ENCODE measurements around the gene BAZ1B.
"Not testable (repeated sequence)": the region's sequence is repeated elsewhere in the genome, so short reads cannot be mapped to it uniquely, and the experiment has no call there.

Gene BAZ1B

GRCh38 chr7:73522105-73522872 is at the start of gene BAZ1B:
BAZ1B (minus strand) TSS chr7:73522293; CDS start chr7:73521933, 360 bp downstream.
- DNase-seq (ENCODE audit: low read depth in 2 of 2): peak; percentile 95 to 97

GRCh38 chr7:73570977-73571376 is 48.9 kb upstream of the BAZ1B start:
- no peak for DNase-seq (ENCODE audit: low read depth in 2 of 2)

- no peak for DNase-seq (ENCODE audit: low read depth in 2 of 2)
Measured at GRCh38 chr7:73570521-73570920, 48.4 kb upstream of the BAZ1B start.

GRCh38 chr7:73569042-73569608 is 47.0 kb upstream of the BAZ1B start:
- no peak for DNase-seq (ENCODE audit: low read depth in 2 of 2)

DNA sequence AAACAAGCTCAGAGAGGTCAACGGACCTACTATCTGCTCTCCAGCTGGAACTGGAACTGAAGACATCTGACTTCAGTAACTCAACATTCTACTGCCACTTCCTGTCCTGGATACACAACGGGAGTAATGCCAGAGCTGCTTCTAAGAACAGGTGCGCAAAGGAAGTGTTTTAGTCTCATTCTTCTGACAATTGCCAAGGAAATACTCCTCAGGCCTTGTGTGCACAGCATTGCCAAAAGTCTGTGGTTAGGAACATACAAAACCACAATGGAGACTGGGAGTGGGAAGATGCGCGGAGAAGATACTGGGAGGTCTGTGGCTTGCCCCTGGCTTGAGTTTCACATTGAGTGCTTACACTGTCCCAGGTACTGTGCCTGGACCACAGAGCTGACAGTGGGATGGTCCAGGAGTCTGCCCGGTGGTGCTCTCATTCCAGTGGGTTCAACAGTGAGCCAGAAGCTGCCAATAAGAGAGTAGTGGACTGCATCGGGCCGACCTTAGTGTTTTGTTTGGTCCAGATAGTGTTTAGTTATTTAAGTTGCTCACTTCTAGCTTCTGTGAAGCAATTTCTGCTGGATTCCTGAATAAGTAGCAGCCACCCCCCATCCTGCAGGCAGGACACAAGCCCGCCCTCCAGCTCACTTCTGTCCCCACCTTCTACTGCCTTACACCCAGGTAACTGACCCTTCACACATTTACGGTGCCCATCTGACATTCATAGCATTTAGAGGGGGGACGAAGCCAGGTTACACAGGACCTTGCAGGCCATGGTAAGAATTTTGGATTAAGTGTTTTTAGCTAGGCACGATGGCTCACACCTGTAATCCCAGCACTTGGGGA is 46.0 kb upstream of the BAZ1B start:
- DNase-seq (ENCODE audit: low read depth in 2 of 2): no peak

GRCh38 chr7:73567140-73567539 is 45.0 kb upstream of the BAZ1B start:
- DNase-seq (ENCODE audit: low read depth in 2 of 2): no peak

GRCh38 chr7:73566431-73566830 is 44.3 kb upstream of the BAZ1B start:
- not testable (repeated sequence) for DNase-seq (ENCODE audit: low read depth in 2 of 2)

GRCh38 chr7:73565675-73566340 is 43.7 kb upstream of the BAZ1B start:
- DNase-seq (ENCODE audit: low read depth in 2 of 2): no peak

- DNase-seq (ENCODE audit: low read depth in 2 of 2): no peak
Measured at GRCh38 chr7:73560109-73560835, 38.2 kb upstream of the BAZ1B start.

DNA sequence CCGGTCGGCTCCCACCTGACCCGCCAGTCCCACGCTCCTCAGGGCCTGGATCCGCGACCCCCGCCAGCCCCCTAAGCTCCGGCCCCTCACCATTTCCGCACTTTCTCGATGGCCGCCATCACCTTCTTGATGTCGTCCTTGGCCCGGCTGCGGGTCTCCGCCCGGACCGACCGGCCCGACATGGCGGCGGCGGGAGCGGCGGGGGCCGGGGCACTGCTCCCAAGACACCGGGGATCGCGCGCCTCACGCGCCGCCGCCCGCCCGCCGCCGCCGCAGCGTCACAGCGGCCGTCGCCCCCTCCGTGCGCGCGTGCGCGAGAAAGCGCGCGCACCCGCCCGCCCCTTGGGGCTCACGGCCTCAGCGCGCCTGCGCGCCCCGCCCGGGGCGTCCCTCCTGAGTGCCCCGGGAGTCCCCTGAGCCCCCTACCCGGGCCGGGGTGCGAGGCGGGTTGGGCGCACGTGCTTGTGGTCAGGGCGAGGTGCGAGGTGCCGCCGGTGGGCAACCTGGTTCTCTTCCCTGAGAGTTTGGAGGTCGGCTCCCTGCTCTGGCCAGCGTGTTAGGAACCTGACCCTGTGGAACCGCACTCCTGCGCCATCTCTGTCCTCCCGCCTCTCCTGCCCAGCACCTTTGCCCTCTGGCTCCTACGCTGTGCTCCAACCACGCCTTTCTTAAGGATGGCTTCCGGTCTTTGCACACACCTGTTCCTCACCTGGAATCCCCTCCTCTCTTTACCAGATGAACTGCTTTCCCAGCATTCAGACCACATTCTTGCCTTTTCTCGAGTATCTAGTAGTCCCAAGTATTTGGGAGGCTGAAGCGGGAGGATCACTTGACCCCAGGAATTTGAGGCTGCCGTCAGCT is 35.5 kb upstream of the BAZ1B start, which contains the start of gene BCL7B:
Gene BCL7B, minus strand, starts transcription at position 294 of the 861 bp plus-strand sequence. Its CDS starts 112 bp downstream, at position 182.
- DNase-seq (ENCODE audit: low read depth in 2 of 2): peak; percentile 65 to 73

- peak; percentile 86 to 92 for DNase-seq (ENCODE audit: low read depth in 2 of 2)
Measured at GRCh38 chr7:73557108-73557396, 35.0 kb upstream of the BAZ1B start.

DNA sequence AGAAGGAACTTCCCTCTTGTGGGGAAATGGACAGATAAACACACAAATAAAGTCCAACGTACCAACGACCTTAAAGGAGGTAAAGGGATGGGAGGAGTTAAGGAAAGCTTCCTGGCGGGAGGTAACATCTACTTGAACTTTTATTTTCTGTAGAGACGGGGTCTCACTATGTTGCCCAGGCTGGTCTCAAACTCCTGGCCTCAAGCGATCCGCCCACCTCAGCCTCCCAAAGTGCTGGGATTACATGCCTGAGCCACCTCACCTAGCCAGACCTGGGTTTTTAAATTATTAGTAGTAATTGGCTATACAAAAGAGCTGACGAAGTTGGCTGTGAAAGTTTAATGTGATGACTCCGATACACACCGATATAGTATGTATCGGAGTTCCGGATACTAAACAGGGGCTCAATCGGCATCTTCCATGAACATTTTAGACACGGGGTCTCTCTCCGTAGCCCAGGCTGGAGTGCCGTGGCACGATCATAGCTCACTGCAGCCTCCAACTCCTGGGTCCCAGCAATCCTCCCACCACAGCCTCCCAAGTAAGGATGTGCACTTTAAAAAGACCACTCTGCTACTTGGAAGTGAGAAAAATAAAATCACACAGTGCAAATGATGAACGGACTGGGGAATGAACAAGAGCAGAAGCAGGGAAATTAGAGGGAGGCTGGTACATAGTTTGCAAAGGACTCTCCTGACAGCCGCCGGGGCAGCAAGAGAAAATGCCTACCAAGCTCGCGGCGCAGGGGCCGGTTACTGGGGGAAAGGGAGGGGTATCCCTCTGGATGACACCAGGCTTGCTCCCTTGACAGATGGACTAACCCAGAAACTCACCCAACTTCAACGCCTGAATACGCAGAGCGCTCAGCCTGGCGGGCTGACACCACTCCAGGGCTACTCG is 34.4 kb upstream of the BAZ1B start:
- no peak for DNase-seq (ENCODE audit: low read depth in 2 of 2)

DNA sequence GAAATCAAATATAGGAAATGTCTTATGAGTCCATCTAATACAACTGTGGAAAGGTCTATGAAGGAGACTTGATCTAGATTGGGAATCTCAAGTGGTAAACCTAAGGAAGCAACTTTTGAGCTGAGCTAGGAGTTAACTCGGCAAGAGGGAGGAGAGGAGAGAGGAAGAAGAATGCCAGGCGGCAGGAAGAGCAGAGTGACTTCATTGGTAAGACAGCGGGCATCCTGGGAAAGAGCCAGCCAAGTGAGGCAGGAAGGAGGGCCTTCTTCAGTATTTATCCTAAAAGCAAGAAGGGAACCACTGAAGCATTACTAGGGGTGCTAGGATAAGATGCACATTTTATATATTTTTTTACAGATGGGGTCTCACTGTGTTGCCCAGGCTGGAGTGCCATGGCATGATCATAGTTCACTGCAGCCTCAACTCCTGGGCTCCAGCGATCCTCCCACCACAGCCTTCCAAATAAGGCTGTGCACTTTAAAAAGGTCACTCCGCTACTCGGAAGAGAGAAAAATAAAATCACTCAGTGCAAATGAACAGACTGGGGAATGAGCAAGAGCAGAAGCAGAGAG is 33.4 kb upstream of the BAZ1B start:
- DNase-seq (ENCODE audit: low read depth in 2 of 2): no peak

DNA sequence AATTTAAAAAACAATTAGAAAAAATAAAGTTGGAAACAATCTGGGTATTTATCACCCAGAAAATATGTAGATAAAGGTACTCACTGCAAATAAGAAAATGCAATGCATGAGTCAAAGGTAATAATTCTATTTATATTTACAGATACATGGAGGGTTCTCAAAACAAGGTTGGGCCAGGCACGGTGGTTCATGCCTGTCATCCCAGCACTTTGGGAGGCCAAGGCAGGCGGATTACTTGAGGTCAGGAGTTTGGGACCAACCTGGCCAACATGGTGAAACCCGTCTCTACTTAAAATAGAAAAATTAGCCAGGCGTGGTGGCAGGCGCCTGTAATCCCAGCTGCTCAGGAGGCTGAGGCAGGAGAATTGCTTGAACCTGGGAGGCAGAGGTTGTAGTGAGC is 28.0 kb upstream of the BAZ1B start:
- not testable (repeated sequence) for DNase-seq (ENCODE audit: low read depth in 2 of 2)

DNA sequence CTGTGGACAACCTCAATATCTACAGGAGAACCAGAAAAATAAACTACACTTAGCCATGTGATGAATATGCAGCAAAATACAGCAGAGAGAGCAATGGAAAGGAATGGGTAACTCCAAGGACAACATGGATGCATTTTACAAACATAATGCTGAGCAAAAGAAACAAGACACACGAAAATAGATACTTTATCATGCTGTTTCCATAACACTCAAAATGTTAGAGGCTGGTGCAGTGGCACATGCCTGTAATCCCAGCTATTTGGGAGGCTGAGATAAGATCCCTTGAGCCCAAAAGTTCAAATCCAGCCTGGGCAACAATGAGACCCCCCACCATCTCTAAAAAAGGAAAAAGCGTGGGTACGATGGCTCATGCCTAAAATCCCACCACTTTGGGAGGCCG is 27.1 kb upstream of the BAZ1B start:
- DNase-seq (ENCODE audit: low read depth in 2 of 2): no peak

DNA sequence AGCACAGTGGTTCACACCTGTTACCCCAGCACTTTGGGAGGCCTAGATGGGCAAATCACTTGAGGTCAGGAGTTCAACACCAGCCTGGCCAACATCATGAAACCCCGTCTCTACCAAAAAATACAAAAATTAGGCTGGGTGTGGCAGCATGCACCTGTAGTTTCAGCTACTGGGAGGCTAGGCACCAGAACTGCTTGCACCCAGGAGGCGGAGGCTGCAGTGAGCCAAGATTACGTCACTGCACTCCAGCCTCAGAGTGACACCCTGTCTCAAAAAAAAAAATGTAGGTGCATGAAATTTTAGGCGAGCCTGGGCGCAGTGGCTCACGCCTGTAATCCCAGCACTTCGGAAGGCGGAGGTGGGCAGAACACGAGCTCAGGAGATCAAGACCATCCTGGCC is 25.7 kb upstream of the BAZ1B start:
- DNase-seq (ENCODE audit: low read depth in 2 of 2): no peak

GRCh38 chr7:73544678-73545077 is 22.6 kb upstream of the BAZ1B start:
- DNase-seq (ENCODE audit: low read depth in 2 of 2): no peak

DNA sequence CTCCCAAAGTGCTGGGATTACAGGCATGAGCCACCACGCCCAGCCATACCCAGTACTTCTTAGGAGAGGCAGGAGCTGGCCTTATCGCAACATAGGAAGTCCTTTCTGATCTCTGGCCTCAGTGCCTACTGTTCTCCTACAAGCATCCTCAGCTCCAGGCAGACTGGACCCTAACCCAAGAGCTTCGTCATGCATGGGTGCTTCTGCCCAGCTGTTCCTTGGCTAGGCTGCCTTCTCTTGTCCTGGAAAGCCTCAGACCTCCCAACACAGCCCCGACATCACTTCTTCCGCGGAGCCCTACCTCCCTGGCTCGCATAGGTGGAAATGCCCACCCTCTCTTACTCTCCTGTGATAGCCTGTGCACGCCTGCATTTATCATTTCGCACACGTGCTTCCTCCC is 19.6 kb upstream of the BAZ1B start:
- DNase-seq (ENCODE audit: low read depth in 2 of 2): no peak

- DNase-seq (ENCODE audit: low read depth in 2 of 2): no peak
Measured at GRCh38 chr7:73539709-73540108, 17.6 kb upstream of the BAZ1B start.

Measured in stimulated activated CD8-positive, alpha-beta memory T cell treated with anti-CD3 and anti-CD28 coated beads, Interleukin-2, amount 100 ng/mL, for 48 hours (primary cell).